Bronchial smooth muscle cell (primary cell): ENCODE data around the gene CCL21. TPM values are rescaled to one million over a fixed set of nuclear protein-coding genes. Genes with fewer than 3 reads are reported as not detected.

Experiments used
- total RNA-seq: library from RNA; depleted of rRNA; stranded (reverse); fragments of >200 nt; gene quantifications from 2 replicates; pipeline ENCODE4 v1.2.1, GENCODE V29; 2014

The CCL21 gene, protein sequence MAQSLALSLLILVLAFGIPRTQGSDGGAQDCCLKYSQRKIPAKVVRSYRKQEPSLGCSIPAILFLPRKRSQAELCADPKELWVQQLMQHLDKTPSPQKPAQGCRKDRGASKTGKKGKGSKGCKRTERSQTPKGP
- total RNA-seq, result not detected in 2 replicates

DNA sequence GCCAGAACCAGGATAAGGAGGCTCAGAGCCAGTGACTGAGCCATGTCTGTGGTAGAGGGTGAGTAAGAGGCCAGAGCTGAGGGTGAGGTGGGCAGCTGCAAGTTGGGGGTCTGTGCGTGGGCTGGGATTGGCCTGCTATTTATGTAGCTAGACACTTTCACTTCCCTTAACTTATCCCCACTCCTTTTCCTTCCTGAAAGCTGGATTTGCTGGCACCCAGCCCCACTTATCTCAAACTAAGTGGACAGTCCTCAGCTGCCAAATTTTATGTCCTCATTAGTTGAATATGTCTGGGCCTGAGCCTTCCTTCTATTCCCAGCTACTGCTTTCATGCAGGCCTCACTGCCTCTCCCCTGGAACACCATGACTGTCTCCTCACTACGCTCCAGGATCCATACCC is at the start of gene CCL21:
CCL21 (minus strand) TSS at position 114 of the 400 bp plus-strand sequence; CDS start at position 44, 70 bp downstream.

DNA sequence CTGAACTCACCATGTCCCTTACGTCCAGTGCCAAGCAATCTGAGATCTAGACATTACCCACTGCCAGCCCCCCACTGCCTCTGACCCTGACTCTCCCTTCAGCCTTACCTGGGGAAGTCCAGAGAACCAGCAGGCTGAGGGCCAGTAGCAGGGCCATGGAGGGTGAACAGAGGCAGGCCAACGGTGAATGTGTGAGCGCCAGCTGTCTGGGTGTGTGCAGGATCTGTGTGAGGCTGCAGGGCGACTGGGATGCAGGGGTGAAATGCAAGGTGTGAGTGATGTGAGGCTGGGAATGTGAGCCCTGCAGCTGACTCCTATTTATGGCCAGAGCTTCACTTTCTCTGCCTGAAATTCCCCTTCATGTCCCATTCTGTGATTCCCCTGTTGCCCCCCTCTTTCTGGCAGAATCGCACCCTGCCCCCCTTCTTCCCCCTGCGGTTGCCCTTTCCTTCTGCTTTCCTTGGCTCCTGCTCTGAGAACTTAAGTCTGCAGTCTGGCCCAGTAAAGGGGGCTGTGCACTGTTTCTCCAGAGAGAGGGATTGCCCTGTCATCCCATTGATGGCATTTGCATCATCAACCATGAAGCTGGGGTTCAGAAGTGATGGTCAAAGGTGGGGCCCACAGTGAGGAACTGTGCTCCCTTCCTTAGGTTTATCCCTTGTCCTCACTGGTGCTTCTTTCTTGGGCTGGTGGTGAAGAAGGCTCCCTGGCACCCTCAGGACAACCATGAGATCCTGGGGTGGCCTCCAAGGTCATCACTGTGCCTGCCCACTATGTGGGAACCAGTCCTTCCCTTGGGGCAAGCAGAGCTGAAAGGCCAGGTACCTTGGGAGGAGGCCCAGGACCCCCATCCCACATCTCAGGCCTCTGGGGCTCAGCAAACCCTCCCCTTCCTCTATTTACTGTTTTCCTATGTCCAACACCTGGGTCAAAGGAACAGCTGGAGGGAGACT is 18.7 kb downstream of the CCL21 start, which contains the start of gene CCL19:
CCL19 (minus strand) TSS at position 294 of the 953 bp plus-strand sequence; CDS start at position 157, 137 bp downstream.

DNA sequence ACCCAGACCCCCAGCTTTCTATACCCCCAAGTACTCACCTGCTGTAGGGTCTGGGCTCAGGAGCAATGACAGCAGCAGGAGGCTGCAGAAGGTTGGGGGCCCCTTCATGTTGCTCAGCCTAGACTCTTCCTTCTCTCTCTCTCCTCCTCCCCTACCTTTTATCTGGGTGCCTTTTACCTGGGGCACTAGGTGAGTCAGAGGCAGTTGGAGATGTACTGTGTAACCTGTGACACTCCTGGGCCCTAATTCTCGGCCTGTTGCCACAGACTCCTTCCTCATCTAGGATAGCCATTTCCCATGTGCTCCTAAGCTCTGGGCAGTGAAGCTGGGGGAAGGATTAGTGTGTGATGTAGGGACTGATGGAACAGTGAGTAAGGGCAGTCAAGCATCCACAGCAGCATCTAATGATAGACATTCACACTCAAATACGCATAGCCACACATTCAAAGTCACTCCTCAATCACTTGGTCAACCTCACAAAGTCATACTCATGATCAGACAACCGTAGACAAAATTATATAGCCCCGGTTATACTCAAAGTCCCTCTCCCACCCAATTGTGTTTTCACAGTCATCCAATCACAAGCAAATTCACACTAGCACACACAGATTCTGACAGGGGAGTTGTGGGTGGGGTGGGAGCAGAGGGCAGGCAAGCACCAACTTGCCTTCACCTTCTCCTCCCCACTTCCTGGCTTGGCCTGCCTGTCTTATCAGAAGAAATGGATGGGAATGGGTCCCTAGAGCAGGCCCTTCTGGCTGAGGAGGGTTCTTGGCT is 47.2 kb downstream of the CCL21 start, which contains the start of gene CCL27:
CCL27 (minus strand) TSS at position 132 of the 777 bp plus-strand sequence; CDS start at position 108, 24 bp downstream.

Other genes starting within 250 kb of the CCL21 start
- 0.16 and 0.26 TPM in 2 replicates for gene ENHO, start 187.1 kb downstream of the CCL21 start, total RNA-seq
- gene CNTFR, start 120.4 kb downstream of the CCL21 start, total RNA-seq, result not detected in 2 replicates
- gene RPP25L, start 98.0 kb downstream of the CCL21 start, total RNA-seq, result 22.2 and 24.9 TPM in 2 replicates
- gene DCTN3, start 89.6 kb downstream of the CCL21 start, total RNA-seq, result 160 and 173 TPM in 2 replicates
- not detected in 2 replicates for gene ARID3C, start 81.1 kb downstream of the CCL21 start, total RNA-seq
- 34.8 and 34.9 TPM in 2 replicates for gene SIGMAR1, start 72.3 kb downstream of the CCL21 start, total RNA-seq
- gene GALT, start 63.5 kb downstream of the CCL21 start, total RNA-seq, result 34.5 and 41.1 TPM in 2 replicates
- gene IL11RA, start 58.0 kb downstream of the CCL21 start, total RNA-seq, result 14.0 and 16.3 TPM in 2 replicates
- gene CCL27, start 47.5 kb downstream of the CCL21 start, total RNA-seq, result 0.09 TPM in 1 of 2 replicates, not detected in the other
- not detected in 2 replicates for gene CCL19, start 18.9 kb downstream of the CCL21 start, total RNA-seq
- gene PHF24, start 248.1 kb upstream of the CCL21 start, total RNA-seq, result 0.09 and 0.16 TPM in 2 replicates